Measurements from ENCODE around the gene PAF1.

DNA sequence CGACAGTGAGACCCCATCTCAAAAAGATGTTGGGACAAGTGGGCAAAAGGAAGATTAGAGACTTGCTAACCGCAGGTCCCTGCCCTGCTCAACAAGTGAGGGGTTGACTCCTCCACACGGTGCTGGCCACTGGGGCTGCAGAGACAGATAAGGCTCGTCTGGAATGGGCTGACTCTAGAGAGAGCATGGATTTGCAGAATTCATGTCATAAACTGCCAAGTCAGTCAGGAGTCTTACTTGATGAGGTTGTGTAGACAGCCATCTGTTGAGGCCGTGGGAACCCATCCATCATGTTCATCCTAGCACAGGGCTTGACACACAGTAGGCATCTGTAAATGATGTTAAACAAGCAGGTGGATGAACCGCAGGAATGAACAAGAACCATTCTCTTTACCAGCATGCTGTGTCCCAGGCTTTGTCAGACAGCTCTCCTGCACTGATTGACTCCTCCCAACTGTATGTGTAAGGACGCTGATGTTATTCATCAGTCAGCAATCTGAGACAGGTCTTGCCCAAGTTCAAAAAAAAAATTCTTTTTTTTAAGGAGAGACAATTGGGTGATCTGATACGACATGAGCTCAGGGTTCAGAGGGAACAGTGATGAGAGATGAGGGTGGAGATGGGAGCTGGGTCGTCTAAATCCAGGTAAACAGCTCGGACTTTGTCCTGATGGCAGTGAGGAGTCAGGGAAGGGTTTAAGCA, 8.8 kb downstream of the PAF1 start:
- TF ChIP-seq POLR2AphosphoS5 (IDR thresholded peaks at IDR 0.05; ENCODE audit: borderline replicate concordance, low read depth, low read length) = no peak
- TF ChIP-seq EZH2 (IDR thresholded peaks at IDR 0.05) = no peak

All from SK-N-MC (cell line).